Stomach (tissue), 9 donors: ENCODE data around the gene COL4A4. TPM values are rescaled to one million over a fixed set of nuclear protein-coding genes. Genes with fewer than 3 reads are reported as not detected.

ENCODE experiments used
- DNase-seq, 2 donors: peaks; one replicate each; pipeline versions ENCODE4 v3.0.0 to v3.0.0-alpha.2; 2013 to 2019
- H3K27ac ChIP-seq, 5 donors: fragments of 200-600 bp in 4 of 5; sonication (generic) in 4 of 5; one replicate each; pipeline ENCODE4 v1.5.1; 2013 to 2019; ENCODE audit warnings: mild to moderate bottlenecking in 1 of 5, moderate library complexity in 1 of 5
- H3K27me3 ChIP-seq, 3 donors: fragments of 200-600 bp; sonication (generic); one replicate each; pipeline ENCODE4 v1.5.1; 2017 to 2019; ENCODE audit warnings: mixed run types in 1 of 3
- H3K36me3 ChIP-seq, 4 donors: fragments of 200-600 bp; sonication (generic); 1 replicate in 3 of 4; 2 replicates in 1 of 4; pipeline ENCODE4 v1.5.1; 2016 to 2019
- H3K4me1 ChIP-seq, 4 donors: fragments of 200-600 bp; sonication (generic); one replicate each; pipeline ENCODE4 v1.5.1; 2016 to 2019
- H3K4me3 ChIP-seq, 4 donors: fragments of 200-600 bp; sonication (generic) in 3 of 4; one replicate each; pipeline ENCODE4 v1.5.1; 2016 to 2019; ENCODE audit warnings: mild to moderate bottlenecking in 1 of 4
- H3K9me3 ChIP-seq, 4 donors: fragments of 200-600 bp; sonication (generic); one replicate each; pipeline ENCODE4 v1.5.1; 2016 to 2019
- CTCF ChIP-seq, 7 experiments: fragments of 450-650 bp in 4 of 7; fragments of 200-600 bp in 3 of 7; sonication (generic) in 3 of 7; IDR thresholded peaks; one replicate each; pipeline ENCODE4 v1.5.1; 2016 to 2019; ENCODE audit warnings: antibody characterized with exemption in 7 of 7, control low read depth in 2 of 7, mild to moderate bottlenecking in 1 of 7
- EP300 ChIP-seq: sonication (generic); formaldehyde crosslinking; IDR thresholded peaks from one replicate; pipeline ENCODE4 v1.6.1; 2017; ENCODE audit warnings: antibody characterized with exemption
- POLR2A ChIP-seq, 4 donors: fragments of 450-650 bp; IDR thresholded peaks; one replicate each; pipeline ENCODE4 v1.6.1; 2016; ENCODE audit warnings: antibody characterized with exemption in 4 of 4, control low read depth in 2 of 4, mild to moderate bottlenecking in 1 of 4, moderate library complexity in 1 of 4
- POLR2AphosphoS5 ChIP-seq, 3 donors: sonication (generic); formaldehyde crosslinking; IDR thresholded peaks; one replicate each; pipeline ENCODE4 v1.6.1; 2016; ENCODE audit warnings: antibody characterized with exemption in 3 of 3
- WGBS, 5 donors: extraction: QIAGEN DNeasy Blood & Tissue Kit in 3 of 5; methylation state at CpG; one replicate each; pipeline versions ENCODE4 v1.1.5 to v1.1.7; 2013 to 2018; 5-methylcytosine and 5-hydroxymethylcytosine counted together
- intact Hi-C: fragments of 100-400 bp; cut with DNase I; formaldehyde crosslinking; loops from one replicate; pipeline ENCODE4 v1.15.1; 2023; ENCODE audit warnings: low total_unique reads
- polyA plus RNA-seq, 3 donors: library from polyadenylated mRNA; stranded (reverse); fragments of 200-250 nt; gene quantifications; one replicate each; pipeline ENCODE4 v1.2.3, GENCODE V29; 2013
- total RNA-seq, 5 donors: library from RNA; depleted of rRNA; stranded (reverse); fragments of >200 nt; gene quantifications; one replicate each; pipeline versions ENCODE4 v1.1.0 to v1.2.3, GENCODE V29; 2014 to 2016
- donor health status: healthy with polysubstance abuse.
- donor health status: Bipolar disorder and iron deficiency.
- donor health status: healthy.

The COL4A4 gene
- total and polyA plus RNA-seq, 8 donors, result 0.15 to 7.6 (median 0.55) TPM; not detected in 1

GRCh38 chr2:226995625-226996041 is 168.4 kb downstream of the COL4A4 start:
- H3K4me1 ChIP-seq, result no peaks in the 10 kb centered on the region
- H3K27ac ChIP-seq, result no peak overlapping the region
- intact Hi-C loops, result no loop called here
- DNase-seq, result no peak
- no peak for TF ChIP-seq POLR2AphosphoS5 (IDR thresholded peaks at IDR 0.05)
- TF ChIP-seq POLR2A (IDR thresholded peaks at IDR 0.05), result no peak
- TF ChIP-seq EP300, result no peak
- TF ChIP-seq CTCF (IDR thresholded peaks at IDR 0.05), result no peak
- no peaks in the 10 kb centered on the region for H3K27me3 ChIP-seq
- H3K36me3 ChIP-seq, result peaks cover 7 to 34% (median 30%) of the 10 kb centered on the region in 4 donors
- no peaks in the 10 kb centered on the region for H3K9me3 ChIP-seq
- 65 to 86% (median 78%) methylated on average over 11 to 15 of the region's 15 CpGs for WGBS, 5 donors
- no peak overlapping the region for H3K4me3 ChIP-seq

GRCh38 chr2:226994775-226995174 is 169.2 kb downstream of the COL4A4 start:
- no peaks in the 10 kb centered on the region for H3K9me3 ChIP-seq
- intact Hi-C loops, result no loop called here
- no peak overlapping the region for H3K4me3 ChIP-seq
- peaks cover 7 to 34% (median 25%) of the 10 kb centered on the region in 4 donors for H3K36me3 ChIP-seq
- 70 to 92% (median 77%) methylated on average over 4 of the region's 4 CpGs for WGBS, 5 donors
- no peak overlapping the region for H3K27ac ChIP-seq
- no peaks in the 10 kb centered on the region for H3K27me3 ChIP-seq
- no peaks in the 10 kb centered on the region for H3K4me1 ChIP-seq
- DNase-seq, result no peak
- TF ChIP-seq EP300 (no peak), POLR2A (IDR thresholded peaks at IDR 0.05) (no peak), POLR2AphosphoS5 (IDR thresholded peaks at IDR 0.05) (no peak), CTCF (IDR thresholded peaks at IDR 0.05) (no peak)

- peaks cover 7 to 22% (median 17%) of the 10 kb centered on the region in 4 donors for H3K36me3 ChIP-seq
- no peaks in the 10 kb centered on the region for H3K9me3 ChIP-seq
- no peak overlapping the region for H3K27ac ChIP-seq
- no peak for DNase-seq
- no peaks in the 10 kb centered on the region for H3K4me1 ChIP-seq
- no peaks in the 10 kb centered on the region for H3K27me3 ChIP-seq
- H3K4me3 ChIP-seq, result no peak overlapping the region
- WGBS, 5 donors, result 74 to 97% (median 87%) methylated on average over 4 of the region's 4 CpGs
- no peak for TF ChIP-seq EP300
- no peak for TF ChIP-seq CTCF (IDR thresholded peaks at IDR 0.05)
- no peak for TF ChIP-seq POLR2AphosphoS5 (IDR thresholded peaks at IDR 0.05)
- no peak for TF ChIP-seq POLR2A (IDR thresholded peaks at IDR 0.05)
- intact Hi-C loops, result no loop called here
Observed at GRCh38 chr2:226993171-226993570, 170.8 kb downstream of the COL4A4 start.

GRCh38 chr2:226991663-226992062 is 172.3 kb downstream of the COL4A4 start:
- Histone ChIP-seq H3K9me3 (no peaks in the 10 kb centered on the region), H3K4me3 (no peak overlapping the region), H3K36me3 (peaks cover 7 to 22% (median 15%) of the 10 kb centered on the region in 4 donors), H3K4me1 (no peaks in the 10 kb centered on the region), H3K27me3 (no peaks in the 10 kb centered on the region), H3K27ac (no peak overlapping the region)
- WGBS, 5 donors, result 86 to 95% (median 92%) methylated on average over 2 of the region's 2 CpGs
- intact Hi-C loops, result no loop called here
- DNase-seq, result no peak
- TF ChIP-seq EP300, result no peak
- no peak for TF ChIP-seq CTCF (IDR thresholded peaks at IDR 0.05)
- no peak for TF ChIP-seq POLR2A (IDR thresholded peaks at IDR 0.05)
- no peak for TF ChIP-seq POLR2AphosphoS5 (IDR thresholded peaks at IDR 0.05)
